SU-DHL-6 (cell line): ENCODE results near the gene SCFD2.

ENCODE experiments used
- CTCF ChIP-seq: fragments of 200-600 bp; sonication (generic); IDR thresholded peaks from one replicate; pipeline ENCODE4 v1.5.1; 2017; ENCODE audit warnings: antibody characterized with exemption, mild to moderate bottlenecking, low read length, moderate library complexity; ENCODE audit not compliant: insufficient read depth, poor library complexity, severe bottlenecking
- EZH2phosphoT487 ChIP-seq: fragments of 200-600 bp; sonication (generic), shearing (Covaris generic); conservative IDR thresholded peaks from 2 replicates; pipeline ENCODE4 v1.6.1; 2018; ENCODE audit warnings: mild to moderate bottlenecking, antibody characterized with exemption, low read length, moderate library complexity, mixed read lengths

DNA sequence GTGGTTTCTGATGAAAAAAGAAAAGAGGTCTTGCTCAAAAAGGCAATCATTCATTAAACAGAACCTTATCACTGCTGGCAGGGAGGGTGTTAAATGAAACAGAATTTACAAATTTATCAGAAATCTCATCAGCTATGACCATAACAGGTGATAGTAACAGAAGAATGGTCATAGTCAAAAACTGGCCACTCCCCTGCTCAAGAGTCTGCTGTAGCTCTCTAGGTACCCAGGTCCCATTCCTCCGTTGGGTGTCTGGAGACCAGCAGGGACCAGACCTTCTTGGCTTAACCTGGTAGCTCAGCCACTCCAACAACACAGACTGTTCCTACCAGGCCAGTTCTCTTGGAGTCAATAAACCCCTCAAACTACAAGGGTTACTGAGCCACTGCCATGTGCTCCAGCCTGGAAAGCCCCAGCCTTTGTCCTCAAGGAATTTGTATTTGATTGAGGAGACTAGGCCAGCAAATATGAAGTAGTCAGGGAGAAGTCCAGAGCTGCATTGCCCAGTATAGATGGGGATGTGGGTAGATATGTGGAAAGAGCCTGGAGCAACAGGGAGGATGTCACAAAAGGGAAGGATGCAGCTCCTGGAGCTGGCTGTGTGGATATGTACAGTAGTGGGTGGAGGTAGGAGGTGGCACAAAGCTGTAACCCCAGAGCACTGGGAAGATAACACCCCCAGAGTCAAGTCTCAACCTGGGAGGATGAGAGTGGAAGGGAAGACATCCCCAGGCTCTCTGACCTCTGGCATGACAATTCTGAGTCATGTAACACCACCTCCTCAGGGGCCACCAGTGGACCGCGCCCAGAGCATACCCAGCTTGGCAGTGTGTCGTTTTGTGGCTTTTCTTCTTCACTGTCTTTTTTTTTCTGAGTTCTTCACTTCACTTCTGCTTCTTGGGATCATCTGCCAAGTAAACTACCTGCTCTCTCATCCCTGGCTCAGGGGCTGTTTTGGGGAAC is 481.9 kb downstream of the SCFD2 start:
- no peak for TF ChIP-seq CTCF
- no peak for TF ChIP-seq EZH2phosphoT487
